ENCODE results near the gene OAF.

The OAF gene

GRCh38 chr11:120205596-120206161 lies 5.2 kb upstream of the OAF start:
- no peak for DNase-seq

- DNase-seq = no peak
Measured at GRCh38 chr11:120207512-120207911, 3.3 kb upstream of the OAF start.

GRCh38 chr11:120208001-120208441 lies 2.8 kb upstream of the OAF start:
- no peak for DNase-seq

GRCh38 chr11:120208777-120209176 lies 2.1 kb upstream of the OAF start:
- no peak for DNase-seq

GRCh38 chr11:120209746-120210625 lies 846 bp upstream of the OAF start:
- DNase-seq = no peak

GRCh38 chr11:120211522-120212258 lies 858 bp downstream of the OAF start:
- no peak for DNase-seq

- DNase-seq = no peak
Measured at GRCh38 chr11:120212259-120212878, 1.5 kb downstream of the OAF start.

- DNase-seq = no peak
Measured at GRCh38 chr11:120212926-120213325, 2.1 kb downstream of the OAF start.

GRCh38 chr11:120214581-120214980 lies 3.7 kb downstream of the OAF start:
- DNase-seq = no peak

- no peak for DNase-seq
Measured at GRCh38 chr11:120215634-120216033, 4.8 kb downstream of the OAF start.

GRCh38 chr11:120216426-120217102 lies 5.7 kb downstream of the OAF start:
- no peak for DNase-seq

GRCh38 chr11:120217526-120217925 lies 6.7 kb downstream of the OAF start:
- DNase-seq = no peak

- no peak for DNase-seq
Measured at GRCh38 chr11:120217941-120218694, 7.3 kb downstream of the OAF start.

- DNase-seq = no peak
Measured at GRCh38 chr11:120218695-120219033, 7.8 kb downstream of the OAF start.

- DNase-seq = no peak
Measured at GRCh38 chr11:120219232-120219937, 8.6 kb downstream of the OAF start.

- no peak for DNase-seq
Measured at GRCh38 chr11:120219938-120220746, 9.3 kb downstream of the OAF start.

GRCh38 chr11:120220747-120221037 lies 9.9 kb downstream of the OAF start:
- DNase-seq = no peak

- DNase-seq = no peak
Measured at GRCh38 chr11:120221115-120221752, 10.4 kb downstream of the OAF start.

- DNase-seq = no peak
Measured at GRCh38 chr11:120222916-120223315, 12.1 kb downstream of the OAF start.

GRCh38 chr11:120223793-120224192 lies 13.0 kb downstream of the OAF start:
- no peak for DNase-seq
